GM21390 (cell line): ENCODE measurements around the gene TNFRSF8.
"Not testable (repeated sequence)": the region's sequence is repeated elsewhere in the genome, so short reads cannot be mapped to it uniquely, and the experiment has no call there.

Source experiments
- ATAC-seq: cut with Tn5 transposase; IDR thresholded peaks from one replicate; pipeline ENCODE4 v1.9.1; 2021; ENCODE audit not compliant: unreplicated experiment

TNFRSF8 gene

DNA sequence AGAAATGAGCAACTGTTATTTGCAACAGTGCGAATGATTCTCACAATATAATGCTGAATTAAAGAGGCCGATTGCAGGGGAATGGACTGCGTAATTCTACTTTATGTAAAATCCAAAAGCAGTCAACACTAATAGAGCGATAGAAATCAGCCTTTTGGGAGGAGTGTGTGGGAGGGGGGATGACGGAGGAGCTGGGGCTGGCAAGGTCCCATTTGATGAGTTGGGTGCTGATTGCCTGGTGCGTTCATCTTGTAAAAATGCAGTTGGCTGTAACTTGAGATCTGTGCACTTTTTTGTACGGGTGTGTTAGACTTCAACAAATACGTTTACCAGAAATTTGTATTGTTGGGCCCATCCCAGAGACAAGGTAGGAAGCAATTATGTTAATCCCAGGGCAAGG, 20.7 kb downstream of the TNFRSF8 start:
- ATAC-seq = no peak

- ATAC-seq = no peak
These were observed 22.6 kb downstream of the TNFRSF8 start for GRCh38 chr1:12085643-12086260.

GRCh38 chr1:12087797-12088314, 24.8 kb downstream of the TNFRSF8 start:
- no peak for ATAC-seq

GRCh38 chr1:12088607-12089006, 25.5 kb downstream of the TNFRSF8 start:
- no peak for ATAC-seq

- ATAC-seq = no peak
These were observed 27.2 kb downstream of the TNFRSF8 start for GRCh38 chr1:12090326-12090725.

GRCh38 chr1:12091191-12091590, 28.1 kb downstream of the TNFRSF8 start:
- no peak for ATAC-seq

GRCh38 chr1:12094180-12094579, 31.1 kb downstream of the TNFRSF8 start:
- no peak for ATAC-seq

DNA sequence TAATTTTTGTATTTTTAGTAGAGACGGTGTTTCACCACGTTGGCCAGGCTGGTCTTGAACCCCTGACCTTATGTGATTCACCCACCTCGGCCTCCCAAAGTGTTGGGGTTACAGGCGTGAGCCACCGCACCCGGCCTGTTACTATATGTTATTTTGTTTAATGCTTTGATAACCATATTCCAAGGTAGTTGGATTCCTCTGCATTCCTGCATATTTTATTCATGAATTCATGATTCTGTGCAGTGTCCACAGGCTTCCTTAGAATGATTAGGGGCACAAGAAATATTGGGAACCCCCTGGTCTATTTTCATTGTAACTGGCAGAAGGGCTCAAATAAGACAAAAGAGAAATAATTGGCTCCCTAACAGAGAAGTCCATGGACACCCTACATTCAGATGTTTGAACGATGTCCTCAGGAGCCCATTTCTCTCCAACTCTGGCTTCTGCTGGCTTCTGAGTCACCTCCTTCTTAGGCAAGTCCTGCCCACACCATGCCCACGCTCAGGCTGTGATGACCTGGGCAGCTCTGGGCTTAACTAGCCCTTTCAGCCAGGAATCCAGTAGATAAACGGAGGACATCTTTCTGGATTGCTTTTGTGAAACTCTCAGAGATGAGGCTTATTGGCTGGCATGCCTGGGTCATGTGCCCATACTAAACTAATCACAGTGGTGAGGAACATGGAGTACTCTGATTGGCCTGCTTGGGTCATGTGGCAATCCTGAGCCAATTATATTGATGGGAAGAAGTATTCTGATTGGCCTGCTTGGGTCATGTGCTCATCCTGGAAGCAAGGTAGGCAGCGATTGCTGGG, 32.6 kb downstream of the TNFRSF8 start:
- ATAC-seq = no peak

- ATAC-seq = no peak
These were observed 33.5 kb downstream of the TNFRSF8 start for GRCh38 chr1:12096615-12097014.

- ATAC-seq = no peak
These were observed 34.2 kb downstream of the TNFRSF8 start for GRCh38 chr1:12097321-12097720.

DNA sequence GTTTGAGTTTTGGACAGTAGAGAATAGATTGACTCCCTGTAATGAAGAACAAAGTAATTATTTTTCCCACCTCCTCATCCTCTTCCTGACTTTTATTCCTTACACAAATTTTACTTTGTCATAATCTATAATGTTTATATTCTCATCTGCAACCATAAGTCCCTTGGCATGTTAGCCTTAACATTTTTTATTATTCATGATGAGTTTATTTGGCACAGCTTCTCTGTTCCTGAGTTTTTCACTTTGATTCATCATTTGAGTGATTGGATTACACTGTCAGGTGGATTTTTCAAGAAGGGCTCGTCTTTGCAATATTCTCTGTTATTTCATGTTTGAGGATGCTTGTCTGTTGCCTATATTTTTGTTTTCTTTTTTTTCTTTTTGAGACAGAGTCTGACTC, 35.7 kb downstream of the TNFRSF8 start:
- no peak for ATAC-seq

GRCh38 chr1:12099610-12100009, 36.5 kb downstream of the TNFRSF8 start:
- no peak for ATAC-seq

GRCh38 chr1:12100071-12100470, 37.0 kb downstream of the TNFRSF8 start:
- no peak for ATAC-seq

DNA sequence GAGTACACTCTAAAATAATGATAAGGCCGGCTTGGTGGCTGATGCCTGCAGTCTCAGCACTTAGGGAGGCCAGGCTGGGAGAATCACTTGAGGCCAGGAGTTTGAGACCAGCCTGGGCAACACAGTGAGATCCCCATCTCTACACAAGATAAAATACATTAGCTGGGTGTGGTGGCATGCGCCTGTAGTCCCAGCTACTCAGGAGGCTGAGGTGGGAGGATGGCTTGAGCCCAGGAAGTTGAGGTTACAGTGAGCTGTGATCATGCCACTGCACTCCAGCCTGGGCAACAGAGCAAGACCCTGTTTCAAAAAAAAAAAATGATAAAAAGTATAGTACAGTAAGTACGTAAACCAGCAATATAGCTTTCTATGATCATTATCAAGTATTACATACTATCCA, 38.0 kb downstream of the TNFRSF8 start:
- ATAC-seq = not testable (repeated sequence)

- no peak for ATAC-seq
These were observed 39.0 kb downstream of the TNFRSF8 start for GRCh38 chr1:12102066-12102465.

- no peak for ATAC-seq
These were observed 41.3 kb downstream of the TNFRSF8 start for GRCh38 chr1:12104417-12104816.

- no peak for ATAC-seq
These were observed 43.0 kb downstream of the TNFRSF8 start for GRCh38 chr1:12106153-12106552.

- ATAC-seq = not testable (repeated sequence)
These were observed 43.8 kb downstream of the TNFRSF8 start for GRCh38 chr1:12106861-12107260.

GRCh38 chr1:12107718-12108117, 44.6 kb downstream of the TNFRSF8 start:
- no peak for ATAC-seq

- ATAC-seq = no peak
These were observed 46.8 kb downstream of the TNFRSF8 start for GRCh38 chr1:12109901-12110300.

GRCh38 chr1:12111741-12112140, 48.6 kb downstream of the TNFRSF8 start:
- no peak for ATAC-seq

DNA sequence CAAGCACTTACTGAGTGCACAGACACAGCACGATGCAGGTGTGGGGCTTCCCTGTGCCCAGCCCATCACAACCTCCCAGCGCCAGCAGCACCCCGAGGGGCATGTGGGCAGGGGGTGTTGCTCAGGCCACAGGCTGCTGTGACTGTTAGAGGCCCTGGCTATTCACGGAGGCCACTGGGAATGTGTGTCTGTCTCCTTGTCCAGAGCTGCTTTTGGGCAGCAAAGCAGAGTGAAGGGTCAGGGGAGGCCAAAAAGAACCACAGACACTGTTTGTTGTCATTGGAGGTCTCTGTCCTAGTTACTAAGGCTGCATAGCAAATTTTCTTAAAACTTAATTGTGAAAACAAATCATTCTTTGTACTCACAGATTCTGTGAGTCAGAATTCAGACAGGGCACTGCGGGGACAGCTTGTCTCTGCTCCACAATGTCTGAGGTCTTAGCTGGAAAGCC, 49.6 kb downstream of the TNFRSF8 start:
- no peak for ATAC-seq
